ENCODE data around the gene CALR3. TPM values are rescaled to one million over a fixed set of nuclear protein-coding genes. Genes with fewer than 3 reads are reported as not detected.

The CALR3 gene
- total and polyA plus RNA-seq, 2 of the 13 experiments (the other 11 are each of a cell fraction or from before 2014, with no cell fraction given): not detected

- no peak for TF ChIP-seq ZBTB4 (CRISPR knock-in tag; IDR thresholded peaks at IDR 0.05; ENCODE audit: borderline replicate concordance)
Observed at GRCh38 chr19:16433986-16434385, 62.0 kb downstream of the CALR3 start (continued).

- intact Hi-C loops (cut with micrococcal nuclease; ENCODE audit: unreplicated experiment): no loop called here
- no peak for TF ChIP-seq FOXK1 (CRISPR knock-in tag; IDR thresholded peaks at IDR 0.05; ENCODE audit: borderline replicate concordance, low read depth)
- no peak for TF ChIP-seq ZFP36L2 (CRISPR knock-in tag; IDR thresholded peaks at IDR 0.05)
- TF ChIP-seq ZFP62 (CRISPR knock-in tag; IDR thresholded peaks at IDR 0.05): no peak
- no peak for TF ChIP-seq NR2F6 (IDR thresholded peaks at IDR 0.05)
- TF ChIP-seq NR2F6 (CRISPR knock-in tag; IDR thresholded peaks at IDR 0.05): no peak
- TF ChIP-seq ZNF235 (CRISPR knock-in tag; IDR thresholded peaks at IDR 0.05; ENCODE audit: borderline replicate concordance): no peak
- no peak for TF ChIP-seq HOXA9 (CRISPR knock-in tag; IDR thresholded peaks at IDR 0.05; ENCODE audit: borderline replicate concordance)
- no peak for TF ChIP-seq SNAPC5 (CRISPR knock-in tag; IDR thresholded peaks at IDR 0.05; ENCODE audit: borderline replicate concordance)
- TF ChIP-seq THAP11 (CRISPR knock-in tag; IDR thresholded peaks at IDR 0.05): no peak
- TF ChIP-seq ZNF224 (CRISPR knock-in tag; IDR thresholded peaks at IDR 0.05): no peak
- TF ChIP-seq ZNF747 (CRISPR knock-in tag; IDR thresholded peaks at IDR 0.05; ENCODE audit: borderline replicate concordance): no peak
- no peak for TF ChIP-seq MAZ (IDR thresholded peaks at IDR 0.05; ENCODE audit: borderline replicate concordance, low read depth, low read length)
- TF ChIP-seq MAZ (CRISPR knock-in tag; IDR thresholded peaks at IDR 0.05; ENCODE audit: low read depth): no peak
- TF ChIP-seq ATF6 (CRISPR knock-in tag; conservative IDR thresholded peaks at IDR 0.05): no peak
- TF ChIP-seq ZNF781 (CRISPR knock-in tag; IDR thresholded peaks at IDR 0.05; ENCODE audit: borderline replicate concordance, not compliant biosample characterization): no peak
- TF ChIP-seq ZBTB21 (CRISPR knock-in tag; IDR thresholded peaks at IDR 0.05): no peak
- TF ChIP-seq TARDBP (CRISPR knock-in tag; IDR thresholded peaks at IDR 0.05): no peak
- no peak for TF ChIP-seq CENPX (CRISPR knock-in tag; IDR thresholded peaks at IDR 0.05)
- TF ChIP-seq, protein P1, sequence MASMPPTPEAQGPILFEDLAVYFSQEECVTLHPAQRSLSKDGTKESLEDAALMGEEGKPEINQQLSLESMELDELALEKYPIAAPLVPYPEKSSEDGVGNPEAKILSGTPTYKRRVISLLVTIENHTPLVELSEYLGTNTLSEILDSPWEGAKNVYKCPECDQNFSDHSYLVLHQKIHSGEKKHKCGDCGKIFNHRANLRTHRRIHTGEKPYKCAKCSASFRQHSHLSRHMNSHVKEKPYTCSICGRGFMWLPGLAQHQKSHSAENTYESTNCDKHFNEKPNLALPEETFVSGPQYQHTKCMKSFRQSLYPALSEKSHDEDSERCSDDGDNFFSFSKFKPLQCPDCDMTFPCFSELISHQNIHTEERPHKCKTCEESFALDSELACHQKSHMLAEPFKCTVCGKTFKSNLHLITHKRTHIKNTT (CRISPR knock-in tag; IDR thresholded peaks at IDR 0.05): no peak
Observed at GRCh38 chr19:16429759-16430091, 66.2 kb downstream of the CALR3 start.

More at GRCh38 chr19:16429759-16430091, 66.2 kb downstream of the CALR3 start:
- ChIA-PET CTCF (ENCODE audit: low intra/inter-chr PET ratio, low total read pairs) (no interaction called here), POLR2A (no interaction called here)
- H3K36me3 ChIP-seq (replicated peaks in 1 of 2; ENCODE audit: control insufficient read depth in 1 of 2, insufficient read depth in 2 of 2, low read length in 2 of 2): peaks cover 17 to 51% of the 10 kb centered on the region in 2 experiments
- FAIRE-seq: no peak
- no peak overlapping the region for H3K4me3 ChIP-seq (replicated peaks in 1 of 3; ENCODE audit: insufficient read depth in 1 of 3, low read depth in 2 of 3, low read length in 3 of 3)
- no peak; the same call in 2 of the 3 replicates for ATAC-seq
- WGBS (ENCODE audit: low lambda C conversion rate): 88% methylated on average over 1 of the region's 3 CpGs
- H3K9ac ChIP-seq (ENCODE audit: insufficient read depth, low read depth, low read length): no peak overlapping the region
- no TSS peak for BruUV-seq (replicated peaks)
- no peaks in the 10 kb centered on the region for H3K9me3 ChIP-seq (ENCODE audit: low read length)
- H3K79me2 ChIP-seq (ENCODE audit: insufficient read depth, low read length): no peaks in the 10 kb centered on the region
- no peak overlapping the region for H2AFZ ChIP-seq (ENCODE audit: low read length)
- H3K4me1 ChIP-seq (ENCODE audit: insufficient read depth, low read length): peaks cover 11% of the 10 kb centered on the region
- in situ Hi-C loops (cut with HindIII; ENCODE audit: extremely low pct_ligation_motif_present, low pct_unique_long_range_greater_than_20kb): no loop called here
- no peaks in the 10 kb centered on the region for H3K27me3 ChIP-seq (ENCODE audit: control insufficient read depth in 1 of 2, insufficient read depth in 2 of 2, low read length in 2 of 2)
- DNase-seq (ENCODE audit: low spot score): no peak
- no peak overlapping the region for H3K27ac ChIP-seq (ENCODE audit: extremely low read length, insufficient read depth, low read length)
- H3K4me2 ChIP-seq (ENCODE audit: low read depth, low read length): no peak overlapping the region
- no peaks in the 10 kb centered on the region for H4K20me1 ChIP-seq (ENCODE audit: insufficient read depth, low read length)
